Astrocyte (in vitro differentiated cells and primary cell): Measurements from ENCODE around the gene VAV2. TPM values are rescaled to one million over a fixed set of nuclear protein-coding genes. Genes with fewer than 3 reads are reported as not detected.
"Not testable (repeated sequence)": the region's sequence is repeated elsewhere in the genome, so short reads cannot be mapped to it uniquely, and the experiment has no call there.

ENCODE experiments used
- DNase-seq: peaks from one replicate; pipeline ENCODE4 v3.0.0-alpha.2; 2010; ENCODE audit warnings: low read depth
- FAIRE-seq: peaks from 2 replicates; lab custom pipeline; 2011; peaks lifted over from hg19 to GRCh38; lab: Jason Lieb, UNC
- H2AFZ ChIP-seq: 2 replicates; pipeline ENCODE4 v1.6.0; 2012; ENCODE audit warnings: low read depth, low read length, inconsistent platforms
- H3K27ac ChIP-seq: 2 replicates; pipeline ENCODE4 v1.5.1; 2011; ENCODE audit warnings: low read depth, low read length, inconsistent platforms
- H3K27me3 ChIP-seq: 2 replicates; pipeline ENCODE4 v1.6.0; 2011; ENCODE audit warnings: low read length, inconsistent platforms; ENCODE audit not compliant: insufficient read depth
- H3K36me3 ChIP-seq: 2 replicates; pipeline ENCODE4 v1.5.1; 2011; ENCODE audit warnings: low read length, inconsistent platforms; ENCODE audit not compliant: insufficient read depth
- H3K4me1 ChIP-seq: 2 replicates; pipeline ENCODE4 v1.5.1; 2011; ENCODE audit warnings: low read length, inconsistent platforms; ENCODE audit not compliant: insufficient read depth
- H3K4me2 ChIP-seq: 2 replicates; pipeline ENCODE4 v1.6.0; 2012; ENCODE audit warnings: low read length, inconsistent platforms
- H3K4me3 ChIP-seq: 2 replicates; pipeline ENCODE4 v1.5.1; 2011; ENCODE audit warnings: low read depth, mild to moderate bottlenecking, low read length, inconsistent platforms; ENCODE audit not compliant: insufficient read depth
- H3K79me2 ChIP-seq: 2 replicates; pipeline ENCODE4 v1.6.0; 2012; ENCODE audit warnings: mild to moderate bottlenecking, low read length, inconsistent platforms; ENCODE audit not compliant: insufficient read depth
- H3K9ac ChIP-seq: 2 replicates; pipeline ENCODE4 v1.6.0; 2012; ENCODE audit warnings: mild to moderate bottlenecking, low read length, inconsistent platforms
- H3K9me3 ChIP-seq: 2 replicates; pipeline ENCODE4 v1.5.1; 2012; ENCODE audit warnings: low read depth, mild to moderate bottlenecking, low read length, inconsistent platforms; ENCODE audit not compliant: insufficient read depth
- H4K20me1 ChIP-seq: 2 replicates; pipeline ENCODE4 v1.6.0; 2012; ENCODE audit warnings: low read length, inconsistent platforms; ENCODE audit not compliant: insufficient read depth
- H3K27ac Mint-ChIP-seq: one replicate; pipeline ENCODE4 v1.8.0; 2021; ENCODE audit warnings: mild to moderate bottlenecking, mixed read lengths; ENCODE audit not compliant: unreplicated experiment
- H3K27me3 Mint-ChIP-seq: one replicate; pipeline ENCODE4 v1.8.0; 2021; ENCODE audit warnings: low read depth, mixed read lengths; ENCODE audit not compliant: unreplicated experiment
- H3K36me3 Mint-ChIP-seq: one replicate; pipeline ENCODE4 v1.8.0; 2021; ENCODE audit warnings: low read depth, mixed read lengths; ENCODE audit not compliant: unreplicated experiment
- H3K4me1 Mint-ChIP-seq: one replicate; pipeline ENCODE4 v1.8.0; 2021; ENCODE audit warnings: low read depth, mixed read lengths; ENCODE audit not compliant: unreplicated experiment
- H3K4me3 Mint-ChIP-seq: one replicate; pipeline ENCODE4 v1.8.0; 2021; ENCODE audit warnings: mild to moderate bottlenecking, moderate library complexity, mixed read lengths; ENCODE audit not compliant: unreplicated experiment
- H3K9me3 Mint-ChIP-seq: one replicate; pipeline ENCODE4 v1.8.0; 2021; ENCODE audit warnings: mild to moderate bottlenecking, mixed read lengths; ENCODE audit not compliant: unreplicated experiment
- CTCF ChIP-seq: IDR thresholded peaks from 2 replicates; pipeline ENCODE4 v1.5.1; 2011; ENCODE audit warnings: low read depth, mild to moderate bottlenecking, inconsistent platforms, low read length, moderate library complexity; ENCODE audit not compliant: insufficient read depth
- EZH2 ChIP-seq: IDR thresholded peaks from 2 replicates; pipeline ENCODE4 v1.6.1; 2012; ENCODE audit warnings: mild to moderate bottlenecking, low read length, inconsistent platforms; ENCODE audit not compliant: insufficient read depth
- total RNA-seq: library from RNA; stranded (reverse); gene quantifications from 2 replicates; pipeline ENCODE4 v1.2.1, GENCODE V29; 2021

The VAV2 gene
- total RNA-seq, 1 donor from 2014 or later, result 36.5 TPM

GRCh38 chr9:133767625-133768024 lies 224.5 kb downstream of the VAV2 start:
- no peak for FAIRE-seq
- H3K36me3 Mint-ChIP-seq, result peaks cover 36% of the 10 kb centered on the region
- no peaks in the 10 kb centered on the region for H3K9me3 Mint-ChIP-seq
- no peaks in the 10 kb centered on the region for H3K27me3 ChIP-seq
- H3K27ac Mint-ChIP-seq, result no peak overlapping the region
- H2AFZ ChIP-seq, result no peak overlapping the region
- no peak for DNase-seq
- H3K4me3 Mint-ChIP-seq, result no peak overlapping the region
- H3K4me1 ChIP-seq, result peaks cover 9% of the 10 kb centered on the region
- H3K4me2 ChIP-seq, result no peak overlapping the region
- TF ChIP-seq CTCF, result no peak
- no peak for TF ChIP-seq EZH2
- no peak overlapping the region for H3K4me3 ChIP-seq
- H3K27ac ChIP-seq, result no peak overlapping the region
- no peak overlapping the region for H3K9ac ChIP-seq
- H3K36me3 ChIP-seq, result peaks cover 11% of the 10 kb centered on the region
- peaks cover 10% of the 10 kb centered on the region for H4K20me1 ChIP-seq
- peaks cover 11% of the 10 kb centered on the region for H3K4me1 Mint-ChIP-seq
- no peaks in the 10 kb centered on the region for H3K27me3 Mint-ChIP-seq
- H3K79me2 ChIP-seq, result no peaks in the 10 kb centered on the region
- H3K9me3 ChIP-seq, result peaks cover 8% of the 10 kb centered on the region

GRCh38 chr9:133767008-133767407 lies 225.1 kb downstream of the VAV2 start:
- Mint-ChIP-seq H3K27me3 (no peaks in the 10 kb centered on the region), H3K27ac (no peak overlapping the region), H3K36me3 (peaks cover 39% of the 10 kb centered on the region), H3K9me3 (no peaks in the 10 kb centered on the region), H3K4me3 (no peak overlapping the region), H3K4me1 (peaks cover 14% of the 10 kb centered on the region)
- no peak for FAIRE-seq
- Histone ChIP-seq H3K4me2 (no peak overlapping the region), H3K9me3 (peaks cover 8% of the 10 kb centered on the region), H3K36me3 (peaks cover 11% of the 10 kb centered on the region), H3K79me2 (no peaks in the 10 kb centered on the region), H2AFZ (no peak overlapping the region), H4K20me1 (peaks cover 10% of the 10 kb centered on the region), H3K9ac (no peak overlapping the region), H3K4me1 (peaks cover 9% of the 10 kb centered on the region), H3K4me3 (no peak overlapping the region), H3K27ac (no peak overlapping the region), H3K27me3 (no peaks in the 10 kb centered on the region)
- DNase-seq, result no peak
- TF ChIP-seq CTCF (no peak), EZH2 (no peak)

GRCh38 chr9:133766234-133766633 lies 225.9 kb downstream of the VAV2 start:
- H3K4me1 Mint-ChIP-seq, result peaks cover 15% of the 10 kb centered on the region
- not testable (repeated sequence) for H3K9me3 Mint-ChIP-seq, H3K9me3 ChIP-seq, H3K4me3 Mint-ChIP-seq, H3K4me3 ChIP-seq, H3K27me3 Mint-ChIP-seq, H3K27ac ChIP-seq, H3K4me2 ChIP-seq, H3K79me2 ChIP-seq, H3K27me3 ChIP-seq, H3K27ac Mint-ChIP-seq, DNase-seq, H2AFZ ChIP-seq, H3K4me1 ChIP-seq, H3K9ac ChIP-seq, FAIRE-seq
- H3K36me3 Mint-ChIP-seq, result peaks cover 40% of the 10 kb centered on the region
- H3K36me3 ChIP-seq, result peaks cover 11% of the 10 kb centered on the region
- H4K20me1 ChIP-seq, result peaks cover 10% of the 10 kb centered on the region
